Measurements from ENCODE around the gene GRM8.

DNA sequence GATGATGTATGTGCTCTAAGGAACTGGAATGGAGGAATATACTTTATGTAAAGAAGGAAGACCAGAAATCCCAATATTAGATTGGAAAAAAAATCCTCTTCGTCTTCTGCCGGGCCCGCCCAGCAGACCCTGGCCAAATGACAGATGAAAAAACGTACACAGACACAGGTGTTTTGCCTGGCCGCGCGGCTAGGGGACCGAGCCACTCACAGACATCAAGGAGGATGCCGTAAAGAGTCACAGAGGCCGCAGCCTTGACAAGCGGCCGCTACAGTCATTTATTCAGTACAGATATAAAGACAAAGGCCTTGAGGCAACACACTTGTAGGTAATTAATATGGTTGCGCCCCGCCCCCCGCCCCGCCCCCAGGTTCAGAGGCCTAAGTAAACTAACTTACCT lies 594.1 kb downstream of the GRM8 start:
- TF ChIP-seq, protein P1, sequence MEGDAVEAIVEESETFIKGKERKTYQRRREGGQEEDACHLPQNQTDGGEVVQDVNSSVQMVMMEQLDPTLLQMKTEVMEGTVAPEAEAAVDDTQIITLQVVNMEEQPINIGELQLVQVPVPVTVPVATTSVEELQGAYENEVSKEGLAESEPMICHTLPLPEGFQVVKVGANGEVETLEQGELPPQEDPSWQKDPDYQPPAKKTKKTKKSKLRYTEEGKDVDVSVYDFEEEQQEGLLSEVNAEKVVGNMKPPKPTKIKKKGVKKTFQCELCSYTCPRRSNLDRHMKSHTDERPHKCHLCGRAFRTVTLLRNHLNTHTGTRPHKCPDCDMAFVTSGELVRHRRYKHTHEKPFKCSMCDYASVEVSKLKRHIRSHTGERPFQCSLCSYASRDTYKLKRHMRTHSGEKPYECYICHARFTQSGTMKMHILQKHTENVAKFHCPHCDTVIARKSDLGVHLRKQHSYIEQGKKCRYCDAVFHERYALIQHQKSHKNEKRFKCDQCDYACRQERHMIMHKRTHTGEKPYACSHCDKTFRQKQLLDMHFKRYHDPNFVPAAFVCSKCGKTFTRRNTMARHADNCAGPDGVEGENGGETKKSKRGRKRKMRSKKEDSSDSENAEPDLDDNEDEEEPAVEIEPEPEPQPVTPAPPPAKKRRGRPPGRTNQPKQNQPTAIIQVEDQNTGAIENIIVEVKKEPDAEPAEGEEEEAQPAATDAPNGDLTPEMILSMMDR (IDR thresholded peaks at IDR 0.05), result no peak
- TF ChIP-seq EP300 (IDR thresholded peaks at IDR 0.05) (no peak), MAFK (IDR thresholded peaks at IDR 0.05; ENCODE audit: partially characterized antibody) (no peak), MAZ (IDR thresholded peaks at IDR 0.05; ENCODE audit: borderline replicate concordance, low read depth, low read length) (no peak), GATA3 (IDR thresholded peaks at IDR 0.05; ENCODE audit: borderline replicate concordance) (no peak), CBX2 (IDR thresholded peaks at IDR 0.05; ENCODE audit: borderline replicate concordance, low read depth) (no peak), POLR2A (IDR thresholded peaks at IDR 0.05; ENCODE audit: low read length) (no peak), CHD2 (IDR thresholded peaks at IDR 0.05; ENCODE audit: low read length, partially characterized antibody) (no peak), NFE2L2 (conservative IDR thresholded peaks at IDR 0.05; ENCODE audit: low read length) (no peak)
- TF ChIP-seq, protein P2, sequence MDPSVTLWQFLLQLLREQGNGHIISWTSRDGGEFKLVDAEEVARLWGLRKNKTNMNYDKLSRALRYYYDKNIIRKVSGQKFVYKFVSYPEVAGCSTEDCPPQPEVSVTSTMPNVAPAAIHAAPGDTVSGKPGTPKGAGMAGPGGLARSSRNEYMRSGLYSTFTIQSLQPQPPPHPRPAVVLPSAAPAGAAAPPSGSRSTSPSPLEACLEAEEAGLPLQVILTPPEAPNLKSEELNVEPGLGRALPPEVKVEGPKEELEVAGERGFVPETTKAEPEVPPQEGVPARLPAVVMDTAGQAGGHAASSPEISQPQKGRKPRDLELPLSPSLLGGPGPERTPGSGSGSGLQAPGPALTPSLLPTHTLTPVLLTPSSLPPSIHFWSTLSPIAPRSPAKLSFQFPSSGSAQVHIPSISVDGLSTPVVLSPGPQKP (IDR thresholded peaks at IDR 0.05; ENCODE audit: low read depth, low read length), result no peak
- TF ChIP-seq, protein P3, sequence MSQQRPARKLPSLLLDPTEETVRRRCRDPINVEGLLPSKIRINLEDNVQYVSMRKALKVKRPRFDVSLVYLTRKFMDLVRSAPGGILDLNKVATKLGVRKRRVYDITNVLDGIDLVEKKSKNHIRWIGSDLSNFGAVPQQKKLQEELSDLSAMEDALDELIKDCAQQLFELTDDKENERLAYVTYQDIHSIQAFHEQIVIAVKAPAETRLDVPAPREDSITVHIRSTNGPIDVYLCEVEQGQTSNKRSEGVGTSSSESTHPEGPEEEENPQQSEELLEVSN (IDR thresholded peaks at IDR 0.05; ENCODE audit: borderline replicate concordance, low read depth), result no peak
- TF ChIP-seq, protein P4, sequence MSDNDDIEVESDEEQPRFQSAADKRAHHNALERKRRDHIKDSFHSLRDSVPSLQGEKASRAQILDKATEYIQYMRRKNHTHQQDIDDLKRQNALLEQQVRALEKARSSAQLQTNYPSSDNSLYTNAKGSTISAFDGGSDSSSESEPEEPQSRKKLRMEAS (IDR thresholded peaks at IDR 0.05), result no peak
- TF ChIP-seq, protein P5, sequence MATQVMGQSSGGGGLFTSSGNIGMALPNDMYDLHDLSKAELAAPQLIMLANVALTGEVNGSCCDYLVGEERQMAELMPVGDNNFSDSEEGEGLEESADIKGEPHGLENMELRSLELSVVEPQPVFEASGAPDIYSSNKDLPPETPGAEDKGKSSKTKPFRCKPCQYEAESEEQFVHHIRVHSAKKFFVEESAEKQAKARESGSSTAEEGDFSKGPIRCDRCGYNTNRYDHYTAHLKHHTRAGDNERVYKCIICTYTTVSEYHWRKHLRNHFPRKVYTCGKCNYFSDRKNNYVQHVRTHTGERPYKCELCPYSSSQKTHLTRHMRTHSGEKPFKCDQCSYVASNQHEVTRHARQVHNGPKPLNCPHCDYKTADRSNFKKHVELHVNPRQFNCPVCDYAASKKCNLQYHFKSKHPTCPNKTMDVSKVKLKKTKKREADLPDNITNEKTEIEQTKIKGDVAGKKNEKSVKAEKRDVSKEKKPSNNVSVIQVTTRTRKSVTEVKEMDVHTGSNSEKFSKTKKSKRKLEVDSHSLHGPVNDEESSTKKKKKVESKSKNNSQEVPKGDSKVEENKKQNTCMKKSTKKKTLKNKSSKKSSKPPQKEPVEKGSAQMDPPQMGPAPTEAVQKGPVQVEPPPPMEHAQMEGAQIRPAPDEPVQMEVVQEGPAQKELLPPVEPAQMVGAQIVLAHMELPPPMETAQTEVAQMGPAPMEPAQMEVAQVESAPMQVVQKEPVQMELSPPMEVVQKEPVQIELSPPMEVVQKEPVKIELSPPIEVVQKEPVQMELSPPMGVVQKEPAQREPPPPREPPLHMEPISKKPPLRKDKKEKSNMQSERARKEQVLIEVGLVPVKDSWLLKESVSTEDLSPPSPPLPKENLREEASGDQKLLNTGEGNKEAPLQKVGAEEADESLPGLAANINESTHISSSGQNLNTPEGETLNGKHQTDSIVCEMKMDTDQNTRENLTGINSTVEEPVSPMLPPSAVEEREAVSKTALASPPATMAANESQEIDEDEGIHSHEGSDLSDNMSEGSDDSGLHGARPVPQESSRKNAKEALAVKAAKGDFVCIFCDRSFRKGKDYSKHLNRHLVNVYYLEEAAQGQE (IDR thresholded peaks at IDR 0.05), result no peak
